Trophoblast cell (in vitro differentiated cells and primary cell): ENCODE data around the gene ITPR1.

Experiments
- DNase-seq, 2 donors: peaks; one replicate each; pipeline ENCODE4 v3.0.0-alpha.2; 2016
- H2AFZ ChIP-seq: 2 replicates; pipeline ENCODE4 v1.6.1; 2013; ENCODE audit warnings: low read length, moderate library complexity, mild to moderate bottlenecking; ENCODE audit not compliant: insufficient read depth, poor library complexity
- H2AK5ac ChIP-seq: 2 replicates; pipeline ENCODE4 v1.6.1; 2013; ENCODE audit warnings: mild to moderate bottlenecking, low read length
- H2BK120ac ChIP-seq: 2 replicates; pipeline ENCODE4 v1.6.1; 2013; ENCODE audit warnings: low read length, mild to moderate bottlenecking, moderate library complexity; ENCODE audit not compliant: insufficient read depth, poor library complexity
- H2BK12ac ChIP-seq: 2 replicates; pipeline ENCODE4 v1.6.1; 2013; ENCODE audit warnings: mild to moderate bottlenecking, low read length, moderate library complexity
- H2BK5ac ChIP-seq: 2 replicates; pipeline ENCODE4 v1.6.1; 2013; ENCODE audit warnings: low read length, low read depth, moderate library complexity, mild to moderate bottlenecking; ENCODE audit not compliant: poor library complexity
- H3K14ac ChIP-seq: 2 replicates; pipeline ENCODE4 v1.6.1; 2013; ENCODE audit warnings: mild to moderate bottlenecking, low read length
- H3K18ac ChIP-seq: 2 replicates; pipeline ENCODE4 v1.6.1; 2013; ENCODE audit warnings: mild to moderate bottlenecking, low read length
- H3K23ac ChIP-seq: 2 replicates; pipeline ENCODE4 v1.6.1; 2013; ENCODE audit warnings: low read length
- H3K27ac ChIP-seq: 2 replicates; pipeline ENCODE4 v1.5.1; 2013; ENCODE audit warnings: low read depth, mild to moderate bottlenecking, inconsistent platforms, low read length, moderate library complexity
- H3K27me3 ChIP-seq: 2 replicates; pipeline ENCODE4 v1.6.1; 2013; ENCODE audit warnings: inconsistent platforms, mild to moderate bottlenecking, low read length, moderate library complexity; ENCODE audit not compliant: insufficient read depth
- H3K36me3 ChIP-seq, 2 experiments: 1 replicate in 1 of 2; 2 replicates in 1 of 2; pipeline ENCODE4 v1.6.1; 2013; ENCODE audit warnings: low read length in 2 of 2, mild to moderate bottlenecking in 2 of 2, moderate library complexity in 1 of 2; ENCODE audit not compliant: insufficient read depth in 2 of 2, control insufficient read depth in 1 of 2
- H3K4ac ChIP-seq: 2 replicates; pipeline ENCODE4 v1.6.1; 2013; ENCODE audit warnings: low read depth, mild to moderate bottlenecking, low read length, moderate library complexity
- H3K4me1 ChIP-seq, 2 experiments: 1 replicate in 1 of 2; 2 replicates in 1 of 2; pipeline ENCODE4 v1.6.1; 2013; ENCODE audit warnings: low read length in 2 of 2, mild to moderate bottlenecking in 2 of 2, moderate library complexity in 1 of 2; ENCODE audit not compliant: insufficient read depth in 2 of 2, control insufficient read depth in 1 of 2
- H3K4me2 ChIP-seq: 2 replicates; pipeline ENCODE4 v1.6.1; 2013; ENCODE audit warnings: inconsistent platforms, mild to moderate bottlenecking, low read length, moderate library complexity
- H3K4me3 ChIP-seq: 2 replicates; pipeline ENCODE4 v1.5.1; 2013; ENCODE audit warnings: mild to moderate bottlenecking, low read depth, low read length, inconsistent platforms
- H3K79me1 ChIP-seq: one replicate; pipeline ENCODE4 v1.6.1; 2013; ENCODE audit warnings: low read length
- H3K79me2 ChIP-seq: 2 replicates; pipeline ENCODE4 v1.6.1; 2013; ENCODE audit warnings: low read length, mild to moderate bottlenecking; ENCODE audit not compliant: control insufficient read depth, insufficient read depth, poor library complexity
- H3K9ac ChIP-seq: 2 replicates; pipeline ENCODE4 v1.6.1; 2013; ENCODE audit warnings: mild to moderate bottlenecking, low read length
- H3K9me3 ChIP-seq: 2 replicates; pipeline ENCODE4 v1.6.1; 2013; ENCODE audit warnings: low read depth, mild to moderate bottlenecking, control low read depth, inconsistent platforms, low read length; ENCODE audit not compliant: insufficient read depth
- H4K12ac ChIP-seq: 2 replicates; pipeline ENCODE4 v1.6.1; 2013; ENCODE audit warnings: low read depth, mild to moderate bottlenecking, low read length, moderate library complexity
- H4K8ac ChIP-seq: 2 replicates; pipeline ENCODE4 v1.6.1; 2013; ENCODE audit warnings: low read depth, mild to moderate bottlenecking, low read length, moderate library complexity
- H4K91ac ChIP-seq: one replicate; pipeline ENCODE4 v1.6.1; 2013; ENCODE audit warnings: low read depth, mild to moderate bottlenecking, low read length, moderate library complexity
- WGBS: extraction: QIAGEN DNeasy Blood & Tissue Kit; methylation state at CpG from one replicate; pipeline ENCODE4 v1.1.7; 2013; ENCODE audit warnings: missing lambda C conversion rate; ENCODE audit not compliant: insufficient read length, insufficient coverage; ENCODE audit errors: extremely low coverage; 5-methylcytosine and 5-hydroxymethylcytosine counted together

The ITPR1 gene

GRCh38 chr3:4467522-4467867 lies 25.7 kb upstream of the ITPR1 start:
- H3K23ac ChIP-seq: no peak overlapping the region
- no peaks in the 10 kb centered on the region for H3K27me3 ChIP-seq
- H4K8ac ChIP-seq: peak overlapping the region; percentile 98
- H4K91ac ChIP-seq: no peak overlapping the region
- H3K9me3 ChIP-seq: no peaks in the 10 kb centered on the region
- H3K4me3 ChIP-seq: peak overlapping the region; percentile 100
- H3K4me1 ChIP-seq: peaks cover 0 to 3% of the 10 kb centered on the region in 2 experiments
- peaks cover 2% of the 10 kb centered on the region for H3K79me1 ChIP-seq
- no peak overlapping the region for H4K12ac ChIP-seq
- no peak for DNase-seq
- no peak overlapping the region for H3K18ac ChIP-seq
- no peak overlapping the region for H2BK12ac ChIP-seq
- no peak overlapping the region for H2BK120ac ChIP-seq
- no peak overlapping the region for H2AK5ac ChIP-seq
- H3K36me3 ChIP-seq: no peaks in the 10 kb centered on the region
- no peaks in the 10 kb centered on the region for H3K79me2 ChIP-seq
- no peak overlapping the region for H3K9ac ChIP-seq
- WGBS: no CpG with 5 or more reads among the region's 13 CpGs
- H3K4ac ChIP-seq: no peak overlapping the region
- peak overlapping the region; percentile 40 for H2AFZ ChIP-seq
- no peak overlapping the region for H3K14ac ChIP-seq
- no peak overlapping the region for H3K27ac ChIP-seq
- no peak overlapping the region for H2BK5ac ChIP-seq
- peak overlapping the region; percentile 70 for H3K4me2 ChIP-seq

GRCh38 chr3:4471907-4472306 lies 21.2 kb upstream of the ITPR1 start:
- H3K14ac ChIP-seq: no peak overlapping the region
- H3K18ac ChIP-seq: no peak overlapping the region
- H2BK5ac ChIP-seq: no peak overlapping the region
- no peaks in the 10 kb centered on the region for H3K27me3 ChIP-seq
- H2AFZ ChIP-seq: no peak overlapping the region
- no peak overlapping the region for H2BK120ac ChIP-seq
- H3K79me1 ChIP-seq: peaks cover 1% of the 10 kb centered on the region
- H3K36me3 ChIP-seq: no peaks in the 10 kb centered on the region
- no peak overlapping the region for H3K4ac ChIP-seq
- no peaks in the 10 kb centered on the region for H3K4me1 ChIP-seq
- no peak overlapping the region for H2AK5ac ChIP-seq
- no peak overlapping the region for H4K8ac ChIP-seq
- H3K23ac ChIP-seq: no peak overlapping the region
- no peaks in the 10 kb centered on the region for H3K79me2 ChIP-seq
- H3K9ac ChIP-seq: no peak overlapping the region
- H4K12ac ChIP-seq: no peak overlapping the region
- H3K27ac ChIP-seq: no peak overlapping the region
- no peak overlapping the region for H3K4me2 ChIP-seq
- H3K9me3 ChIP-seq: no peaks in the 10 kb centered on the region
- no peak overlapping the region for H4K91ac ChIP-seq
- no peak overlapping the region for H3K4me3 ChIP-seq
- WGBS: no CpG with 5 or more reads among the region's 1 CpG
- H2BK12ac ChIP-seq: no peak overlapping the region
- DNase-seq: no peak

- no CpG with 5 or more reads among the region's 2 CpGs for WGBS
- Histone ChIP-seq H4K91ac (no peak overlapping the region), H2AFZ (no peak overlapping the region), H3K4ac (no peak overlapping the region), H3K36me3 (no peaks in the 10 kb centered on the region), H3K4me2 (no peak overlapping the region), H3K23ac (no peak overlapping the region), H3K79me2 (no peaks in the 10 kb centered on the region), H2BK5ac (no peak overlapping the region), H3K4me3 (no peak overlapping the region), H3K14ac (no peak overlapping the region), H4K12ac (no peak overlapping the region), H3K9ac (no peak overlapping the region), H2AK5ac (no peak overlapping the region), H3K27ac (no peak overlapping the region), H3K79me1 (no peaks in the 10 kb centered on the region), H4K8ac (no peak overlapping the region), H3K4me1 (no peaks in the 10 kb centered on the region), H3K27me3 (no peaks in the 10 kb centered on the region), H2BK12ac (no peak overlapping the region), H2BK120ac (no peak overlapping the region), H3K9me3 (no peaks in the 10 kb centered on the region), H3K18ac (no peak overlapping the region)
- DNase-seq: no peak
Measured at GRCh38 chr3:4472312-4472711, 20.8 kb upstream of the ITPR1 start.

GRCh38 chr3:4472766-4473165 lies 20.4 kb upstream of the ITPR1 start:
- Histone ChIP-seq H3K4me2 (no peak overlapping the region), H3K79me1 (no peaks in the 10 kb centered on the region), H4K12ac (no peak overlapping the region), H3K27ac (no peak overlapping the region), H2AK5ac (no peak overlapping the region), H4K8ac (no peak overlapping the region), H3K9me3 (no peaks in the 10 kb centered on the region), H3K79me2 (no peaks in the 10 kb centered on the region), H3K4me3 (no peak overlapping the region), H3K36me3 (no peaks in the 10 kb centered on the region), H2AFZ (no peak overlapping the region), H2BK12ac (no peak overlapping the region), H3K18ac (no peak overlapping the region), H2BK5ac (no peak overlapping the region), H3K4me1 (no peaks in the 10 kb centered on the region), H3K27me3 (no peaks in the 10 kb centered on the region), H3K14ac (no peak overlapping the region), H3K23ac (no peak overlapping the region), H3K4ac (no peak overlapping the region), H4K91ac (no peak overlapping the region), H3K9ac (no peak overlapping the region), H2BK120ac (no peak overlapping the region)
- WGBS: no CpG with 5 or more reads among the region's 2 CpGs
- no peak for DNase-seq
